HL-60 (cell line): Measurements from ENCODE around the gene OR10G8.

ENCODE experiments used
- DNase-seq, 2 experiments: peaks; one replicate each; pipeline ENCODE4 v3.0.0-alpha.2; 2010 to 2020; ENCODE audit warnings: low read depth in 1 of 2, low spot score in 1 of 2
- H3K27ac ChIP-seq: fragments of 250-450 bp; sonication (Bioruptor Pico); replicated peaks from 2 replicates; pipeline ENCODE4 v1.5.1; 2020; ENCODE audit warnings: mild to moderate bottlenecking, moderate library complexity
- H3K27me3 ChIP-seq: fragments of 250-450 bp; sonication (Bioruptor Pico); 2 replicates; pipeline ENCODE4 v1.5.1; 2021; ENCODE audit warnings: mild to moderate bottlenecking, moderate library complexity; ENCODE audit not compliant: insufficient read depth, poor library complexity, severe bottlenecking
- H3K4me3 ChIP-seq: replicated peaks from 2 replicates; pipeline ENCODE4 v1.5.1; 2011; ENCODE audit warnings: mild to moderate bottlenecking, control low read depth, low read length; ENCODE audit not compliant: insufficient read depth
- GABPA ChIP-seq: IDR thresholded peaks from 2 replicates; pipeline ENCODE4 v1.6.1; 2012; ENCODE audit warnings: low read depth
- POLR2AphosphoS5 ChIP-seq: IDR thresholded peaks from 2 replicates; pipeline ENCODE4 v1.6.1; 2012; ENCODE audit warnings: low read depth
- SPI1 ChIP-seq: IDR thresholded peaks from 2 replicates; pipeline ENCODE4 v1.6.1; 2012; ENCODE audit warnings: low read depth, mild to moderate bottlenecking, borderline replicate concordance
- TF ChIP-seq, protein P1 (sequence below): IDR thresholded peaks from 2 replicates; pipeline ENCODE4 v1.6.1; 2012; ENCODE audit warnings: low read depth; ENCODE audit not compliant: insufficient replicate concordance
- TF ChIP-seq, protein P2 (sequence below): IDR thresholded peaks from one replicate; pipeline ENCODE4 v1.5.1; 2011; ENCODE audit warnings: low read length, control low read depth, inconsistent platforms; ENCODE audit not compliant: insufficient read depth

Gene OR10G8

GRCh38 chr11:124078591-124078990 lies 52.0 kb downstream of the OR10G8 start:
- no peak for DNase-seq
- Histone ChIP-seq H3K27ac (no peak overlapping the region), H3K4me3 (no peak overlapping the region), H3K27me3 (peaks cover 8% of the 10 kb centered on the region)
- TF ChIP-seq POLR2AphosphoS5 (no peak), SPI1 (no peak), GABPA (no peak)
- TF ChIP-seq, protein P1, sequence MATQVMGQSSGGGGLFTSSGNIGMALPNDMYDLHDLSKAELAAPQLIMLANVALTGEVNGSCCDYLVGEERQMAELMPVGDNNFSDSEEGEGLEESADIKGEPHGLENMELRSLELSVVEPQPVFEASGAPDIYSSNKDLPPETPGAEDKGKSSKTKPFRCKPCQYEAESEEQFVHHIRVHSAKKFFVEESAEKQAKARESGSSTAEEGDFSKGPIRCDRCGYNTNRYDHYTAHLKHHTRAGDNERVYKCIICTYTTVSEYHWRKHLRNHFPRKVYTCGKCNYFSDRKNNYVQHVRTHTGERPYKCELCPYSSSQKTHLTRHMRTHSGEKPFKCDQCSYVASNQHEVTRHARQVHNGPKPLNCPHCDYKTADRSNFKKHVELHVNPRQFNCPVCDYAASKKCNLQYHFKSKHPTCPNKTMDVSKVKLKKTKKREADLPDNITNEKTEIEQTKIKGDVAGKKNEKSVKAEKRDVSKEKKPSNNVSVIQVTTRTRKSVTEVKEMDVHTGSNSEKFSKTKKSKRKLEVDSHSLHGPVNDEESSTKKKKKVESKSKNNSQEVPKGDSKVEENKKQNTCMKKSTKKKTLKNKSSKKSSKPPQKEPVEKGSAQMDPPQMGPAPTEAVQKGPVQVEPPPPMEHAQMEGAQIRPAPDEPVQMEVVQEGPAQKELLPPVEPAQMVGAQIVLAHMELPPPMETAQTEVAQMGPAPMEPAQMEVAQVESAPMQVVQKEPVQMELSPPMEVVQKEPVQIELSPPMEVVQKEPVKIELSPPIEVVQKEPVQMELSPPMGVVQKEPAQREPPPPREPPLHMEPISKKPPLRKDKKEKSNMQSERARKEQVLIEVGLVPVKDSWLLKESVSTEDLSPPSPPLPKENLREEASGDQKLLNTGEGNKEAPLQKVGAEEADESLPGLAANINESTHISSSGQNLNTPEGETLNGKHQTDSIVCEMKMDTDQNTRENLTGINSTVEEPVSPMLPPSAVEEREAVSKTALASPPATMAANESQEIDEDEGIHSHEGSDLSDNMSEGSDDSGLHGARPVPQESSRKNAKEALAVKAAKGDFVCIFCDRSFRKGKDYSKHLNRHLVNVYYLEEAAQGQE: no peak
- TF ChIP-seq, protein P2, sequence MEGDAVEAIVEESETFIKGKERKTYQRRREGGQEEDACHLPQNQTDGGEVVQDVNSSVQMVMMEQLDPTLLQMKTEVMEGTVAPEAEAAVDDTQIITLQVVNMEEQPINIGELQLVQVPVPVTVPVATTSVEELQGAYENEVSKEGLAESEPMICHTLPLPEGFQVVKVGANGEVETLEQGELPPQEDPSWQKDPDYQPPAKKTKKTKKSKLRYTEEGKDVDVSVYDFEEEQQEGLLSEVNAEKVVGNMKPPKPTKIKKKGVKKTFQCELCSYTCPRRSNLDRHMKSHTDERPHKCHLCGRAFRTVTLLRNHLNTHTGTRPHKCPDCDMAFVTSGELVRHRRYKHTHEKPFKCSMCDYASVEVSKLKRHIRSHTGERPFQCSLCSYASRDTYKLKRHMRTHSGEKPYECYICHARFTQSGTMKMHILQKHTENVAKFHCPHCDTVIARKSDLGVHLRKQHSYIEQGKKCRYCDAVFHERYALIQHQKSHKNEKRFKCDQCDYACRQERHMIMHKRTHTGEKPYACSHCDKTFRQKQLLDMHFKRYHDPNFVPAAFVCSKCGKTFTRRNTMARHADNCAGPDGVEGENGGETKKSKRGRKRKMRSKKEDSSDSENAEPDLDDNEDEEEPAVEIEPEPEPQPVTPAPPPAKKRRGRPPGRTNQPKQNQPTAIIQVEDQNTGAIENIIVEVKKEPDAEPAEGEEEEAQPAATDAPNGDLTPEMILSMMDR: no peak

DNA sequence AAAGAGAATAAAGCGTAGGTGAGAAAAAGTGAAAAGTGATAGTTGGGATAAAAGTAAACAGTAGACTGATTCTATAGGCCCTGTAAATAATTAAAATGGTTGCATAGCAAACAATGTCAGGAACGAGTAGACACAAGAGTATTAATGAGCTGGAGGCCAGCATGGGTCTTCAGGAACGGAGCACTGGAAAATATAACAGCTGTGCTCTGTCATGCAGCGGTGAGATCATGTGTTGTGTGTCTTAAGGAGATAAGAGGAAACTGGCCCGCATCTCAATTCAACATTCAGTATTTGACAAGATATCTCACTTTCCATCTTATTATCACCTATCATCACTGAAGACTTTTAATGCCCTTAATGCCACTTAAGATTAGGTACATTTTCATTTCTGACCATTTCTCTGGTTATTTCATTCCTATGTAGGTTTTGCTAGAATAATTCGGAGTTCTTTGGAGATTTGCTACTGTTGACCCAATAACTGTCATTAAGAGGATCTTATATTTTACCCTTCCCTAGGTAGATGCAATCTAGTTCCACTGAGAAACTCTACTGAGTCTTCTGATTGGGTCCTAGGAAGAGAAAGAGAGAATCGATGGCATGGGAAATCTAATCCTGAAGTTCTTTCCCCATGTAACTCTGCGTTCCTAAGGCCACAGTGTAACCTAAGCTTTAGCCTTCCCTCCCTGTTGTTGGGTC lies 53.2 kb downstream of the OR10G8 start:
- H3K27me3 ChIP-seq: peaks cover 8% of the 10 kb centered on the region
- DNase-seq: no peak
- TF ChIP-seq, protein P2: no peak
- TF ChIP-seq SPI1: no peak
- TF ChIP-seq POLR2AphosphoS5: no peak
- TF ChIP-seq, protein P1: no peak
- no peak for TF ChIP-seq GABPA
- no peak overlapping the region for H3K4me3 ChIP-seq
- H3K27ac ChIP-seq: no peak overlapping the region
